HL-60 (cell line): Measurements from ENCODE around the gene A4GALT.
"Not testable (repeated sequence)": the region's sequence is repeated elsewhere in the genome, so short reads cannot be mapped to it uniquely, and the experiment has no call there.

Experiments
- DNase-seq, 2 experiments: peaks; one replicate each; pipeline ENCODE4 v3.0.0-alpha.2; 2010 to 2020; ENCODE audit warnings: low read depth in 1 of 2, low spot score in 1 of 2
- H3K27ac ChIP-seq: fragments of 250-450 bp; sonication (Bioruptor Pico); replicated peaks from 2 replicates; pipeline ENCODE4 v1.5.1; 2020; ENCODE audit warnings: mild to moderate bottlenecking, moderate library complexity
- H3K27me3 ChIP-seq: fragments of 250-450 bp; sonication (Bioruptor Pico); 2 replicates; pipeline ENCODE4 v1.5.1; 2021; ENCODE audit warnings: mild to moderate bottlenecking, moderate library complexity; ENCODE audit not compliant: insufficient read depth, poor library complexity, severe bottlenecking
- H3K4me3 ChIP-seq: replicated peaks from 2 replicates; pipeline ENCODE4 v1.5.1; 2011; ENCODE audit warnings: mild to moderate bottlenecking, control low read depth, low read length; ENCODE audit not compliant: insufficient read depth
- GABPA ChIP-seq: IDR thresholded peaks from 2 replicates; pipeline ENCODE4 v1.6.1; 2012; ENCODE audit warnings: low read depth
- POLR2AphosphoS5 ChIP-seq: IDR thresholded peaks from 2 replicates; pipeline ENCODE4 v1.6.1; 2012; ENCODE audit warnings: low read depth
- SPI1 ChIP-seq: IDR thresholded peaks from 2 replicates; pipeline ENCODE4 v1.6.1; 2012; ENCODE audit warnings: low read depth, mild to moderate bottlenecking, borderline replicate concordance
- TF ChIP-seq, protein P1 (sequence below): IDR thresholded peaks from 2 replicates; pipeline ENCODE4 v1.6.1; 2012; ENCODE audit warnings: low read depth; ENCODE audit not compliant: insufficient replicate concordance
- TF ChIP-seq, protein P2 (sequence below): IDR thresholded peaks from one replicate; pipeline ENCODE4 v1.5.1; 2011; ENCODE audit warnings: low read length, control low read depth, inconsistent platforms; ENCODE audit not compliant: insufficient read depth

Gene A4GALT

DNA sequence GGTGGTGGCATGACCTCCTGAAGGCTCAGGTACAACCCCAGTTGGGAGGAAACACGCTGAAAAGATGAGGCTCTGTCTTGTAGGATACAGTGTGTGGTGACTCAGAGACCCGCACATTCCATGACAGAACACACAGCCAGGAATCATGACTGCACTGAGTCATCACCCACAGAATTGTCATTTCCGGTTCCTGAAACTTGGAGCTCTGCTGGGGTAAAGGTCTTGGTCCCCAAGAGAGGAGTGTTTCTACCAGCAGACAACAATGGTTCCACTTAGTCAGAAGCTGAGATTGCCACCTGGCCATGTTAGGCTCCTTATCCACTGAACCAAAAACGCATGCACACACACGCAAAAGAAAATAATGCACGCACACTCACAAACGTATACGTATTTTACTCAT lies 40.0 kb downstream of the A4GALT start:
- Histone ChIP-seq H3K27ac (no peak overlapping the region), H3K27me3 (no peaks in the 10 kb centered on the region), H3K4me3 (no peak overlapping the region)
- TF ChIP-seq POLR2AphosphoS5 = no peak
- DNase-seq = no peak

DNA sequence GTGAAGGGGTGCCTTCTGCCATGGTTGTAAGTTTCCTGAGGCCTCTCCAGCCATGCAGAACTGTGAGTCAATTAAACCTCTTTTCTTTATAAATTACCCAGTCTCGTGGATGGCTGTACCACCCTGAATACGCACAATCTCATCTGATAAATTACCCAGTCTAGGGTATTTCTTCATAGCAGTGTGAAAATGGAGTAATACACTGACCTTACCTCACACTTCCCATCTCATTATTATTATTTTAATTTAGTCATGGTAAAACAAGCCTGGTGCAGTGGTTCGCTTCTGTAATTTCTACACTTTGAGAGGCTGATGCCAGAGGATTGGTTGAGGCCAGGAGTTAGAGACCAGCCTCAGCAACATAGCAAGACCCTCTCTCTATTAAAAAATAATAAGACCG lies 41.0 kb downstream of the A4GALT start:
- no peaks in the 10 kb centered on the region for H3K27me3 ChIP-seq
- DNase-seq = no peak
- no peak overlapping the region for H3K27ac ChIP-seq
- no peak for TF ChIP-seq SPI1
- TF ChIP-seq GABPA = no peak
- TF ChIP-seq, protein P1, sequence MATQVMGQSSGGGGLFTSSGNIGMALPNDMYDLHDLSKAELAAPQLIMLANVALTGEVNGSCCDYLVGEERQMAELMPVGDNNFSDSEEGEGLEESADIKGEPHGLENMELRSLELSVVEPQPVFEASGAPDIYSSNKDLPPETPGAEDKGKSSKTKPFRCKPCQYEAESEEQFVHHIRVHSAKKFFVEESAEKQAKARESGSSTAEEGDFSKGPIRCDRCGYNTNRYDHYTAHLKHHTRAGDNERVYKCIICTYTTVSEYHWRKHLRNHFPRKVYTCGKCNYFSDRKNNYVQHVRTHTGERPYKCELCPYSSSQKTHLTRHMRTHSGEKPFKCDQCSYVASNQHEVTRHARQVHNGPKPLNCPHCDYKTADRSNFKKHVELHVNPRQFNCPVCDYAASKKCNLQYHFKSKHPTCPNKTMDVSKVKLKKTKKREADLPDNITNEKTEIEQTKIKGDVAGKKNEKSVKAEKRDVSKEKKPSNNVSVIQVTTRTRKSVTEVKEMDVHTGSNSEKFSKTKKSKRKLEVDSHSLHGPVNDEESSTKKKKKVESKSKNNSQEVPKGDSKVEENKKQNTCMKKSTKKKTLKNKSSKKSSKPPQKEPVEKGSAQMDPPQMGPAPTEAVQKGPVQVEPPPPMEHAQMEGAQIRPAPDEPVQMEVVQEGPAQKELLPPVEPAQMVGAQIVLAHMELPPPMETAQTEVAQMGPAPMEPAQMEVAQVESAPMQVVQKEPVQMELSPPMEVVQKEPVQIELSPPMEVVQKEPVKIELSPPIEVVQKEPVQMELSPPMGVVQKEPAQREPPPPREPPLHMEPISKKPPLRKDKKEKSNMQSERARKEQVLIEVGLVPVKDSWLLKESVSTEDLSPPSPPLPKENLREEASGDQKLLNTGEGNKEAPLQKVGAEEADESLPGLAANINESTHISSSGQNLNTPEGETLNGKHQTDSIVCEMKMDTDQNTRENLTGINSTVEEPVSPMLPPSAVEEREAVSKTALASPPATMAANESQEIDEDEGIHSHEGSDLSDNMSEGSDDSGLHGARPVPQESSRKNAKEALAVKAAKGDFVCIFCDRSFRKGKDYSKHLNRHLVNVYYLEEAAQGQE = no peak
- H3K4me3 ChIP-seq = no peak overlapping the region

DNA sequence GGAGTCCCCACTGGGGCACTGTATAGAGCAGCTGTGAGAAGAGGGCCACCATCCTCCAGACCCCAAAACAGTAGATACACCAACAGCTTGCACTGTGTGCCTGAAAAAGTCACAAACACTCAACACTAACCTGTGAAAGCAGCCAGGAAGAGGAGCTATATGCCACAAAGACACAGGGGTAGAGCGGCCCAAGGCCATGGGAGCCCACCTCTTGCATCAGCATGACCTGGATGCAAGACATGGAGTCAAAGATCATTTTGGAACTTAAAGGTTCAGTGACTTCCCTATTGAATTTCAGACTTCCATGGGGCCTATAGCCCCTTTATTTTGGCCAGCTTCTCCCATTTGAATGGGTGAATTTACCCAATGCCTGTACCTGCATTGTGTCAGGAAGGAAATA lies 41.8 kb downstream of the A4GALT start:
- no peaks in the 10 kb centered on the region for H3K27me3 ChIP-seq

DNA sequence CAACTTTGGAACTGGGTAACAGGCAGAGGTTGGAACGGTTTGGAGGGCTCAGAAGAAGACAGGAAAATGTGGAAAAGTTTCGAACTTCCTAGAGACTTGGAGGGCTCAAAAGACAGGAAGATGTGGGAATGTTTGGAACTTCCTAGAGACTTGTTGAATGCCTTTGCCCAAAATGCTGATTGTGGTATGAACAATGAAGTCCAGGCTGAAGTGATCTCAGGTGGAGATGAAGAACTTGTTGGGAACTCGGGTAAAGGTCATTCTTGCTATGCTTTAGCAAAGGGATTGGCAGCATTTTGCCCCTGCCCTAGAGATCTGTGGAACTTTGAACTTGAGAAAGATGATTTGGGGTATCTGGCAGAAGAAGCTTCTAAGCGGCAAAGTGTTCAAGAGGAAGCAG lies 42.7 kb downstream of the A4GALT start:
- not testable (repeated sequence) for DNase-seq, H3K27ac ChIP-seq, H3K4me3 ChIP-seq, H3K27me3 ChIP-seq

More for the DNA sequence above, 41.8 kb downstream of the A4GALT start:
- no peak overlapping the region for H3K4me3 ChIP-seq
- DNase-seq = no peak
- TF ChIP-seq, protein P1 = no peak
- no peak for TF ChIP-seq GABPA
- TF ChIP-seq, protein P2, sequence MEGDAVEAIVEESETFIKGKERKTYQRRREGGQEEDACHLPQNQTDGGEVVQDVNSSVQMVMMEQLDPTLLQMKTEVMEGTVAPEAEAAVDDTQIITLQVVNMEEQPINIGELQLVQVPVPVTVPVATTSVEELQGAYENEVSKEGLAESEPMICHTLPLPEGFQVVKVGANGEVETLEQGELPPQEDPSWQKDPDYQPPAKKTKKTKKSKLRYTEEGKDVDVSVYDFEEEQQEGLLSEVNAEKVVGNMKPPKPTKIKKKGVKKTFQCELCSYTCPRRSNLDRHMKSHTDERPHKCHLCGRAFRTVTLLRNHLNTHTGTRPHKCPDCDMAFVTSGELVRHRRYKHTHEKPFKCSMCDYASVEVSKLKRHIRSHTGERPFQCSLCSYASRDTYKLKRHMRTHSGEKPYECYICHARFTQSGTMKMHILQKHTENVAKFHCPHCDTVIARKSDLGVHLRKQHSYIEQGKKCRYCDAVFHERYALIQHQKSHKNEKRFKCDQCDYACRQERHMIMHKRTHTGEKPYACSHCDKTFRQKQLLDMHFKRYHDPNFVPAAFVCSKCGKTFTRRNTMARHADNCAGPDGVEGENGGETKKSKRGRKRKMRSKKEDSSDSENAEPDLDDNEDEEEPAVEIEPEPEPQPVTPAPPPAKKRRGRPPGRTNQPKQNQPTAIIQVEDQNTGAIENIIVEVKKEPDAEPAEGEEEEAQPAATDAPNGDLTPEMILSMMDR = no peak
- no peak for TF ChIP-seq POLR2AphosphoS5
- no peak overlapping the region for H3K27ac ChIP-seq

DNA sequence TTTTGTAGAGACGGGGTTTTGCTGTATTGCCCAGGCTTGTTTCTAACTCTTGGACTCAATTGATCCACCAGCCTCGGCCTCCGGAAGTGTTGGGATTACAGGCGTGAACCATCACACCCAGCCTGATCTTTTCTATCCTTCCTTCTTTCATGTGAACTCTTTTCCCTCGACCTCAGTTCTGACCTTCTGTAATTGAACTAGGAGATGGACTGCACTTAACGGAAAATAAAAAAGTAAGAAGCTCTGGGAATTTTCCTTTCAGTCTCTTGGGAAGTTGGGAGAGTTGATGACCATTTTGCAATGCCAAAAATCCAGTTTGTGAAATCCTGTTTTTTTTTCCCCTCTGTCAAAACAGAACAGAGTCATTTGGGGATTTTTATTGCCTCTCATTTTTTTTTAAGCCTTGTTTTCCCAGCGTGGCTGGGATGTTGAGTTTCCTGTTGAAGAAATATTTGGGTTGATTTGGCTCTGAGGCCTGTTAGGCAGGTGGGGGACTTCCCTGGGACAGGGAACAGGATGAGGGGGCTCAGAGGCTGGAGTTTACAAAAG lies 44.5 kb downstream of the A4GALT start:
- Histone ChIP-seq H3K4me3 (no peak overlapping the region), H3K27me3 (no peaks in the 10 kb centered on the region), H3K27ac (no peak overlapping the region)
- no peak for DNase-seq
- TF ChIP-seq, protein P2 = no peak
- no peak for TF ChIP-seq POLR2AphosphoS5
- TF ChIP-seq GABPA = no peak
- TF ChIP-seq, protein P1 = no peak
- TF ChIP-seq SPI1 = no peak
